Measurements from ENCODE around the gene CASP3. TPM values are rescaled to one million over a fixed set of nuclear protein-coding genes. Genes with fewer than 3 reads are reported as not detected.
"Not testable (repeated sequence)": the region's sequence is repeated elsewhere in the genome, so short reads cannot be mapped to it uniquely, and the experiment has no call there.

CASP3 gene
- polyA plus RNA-seq, 10 donors, result 36.8 to 52.6 (median 41.9) TPM

DNA sequence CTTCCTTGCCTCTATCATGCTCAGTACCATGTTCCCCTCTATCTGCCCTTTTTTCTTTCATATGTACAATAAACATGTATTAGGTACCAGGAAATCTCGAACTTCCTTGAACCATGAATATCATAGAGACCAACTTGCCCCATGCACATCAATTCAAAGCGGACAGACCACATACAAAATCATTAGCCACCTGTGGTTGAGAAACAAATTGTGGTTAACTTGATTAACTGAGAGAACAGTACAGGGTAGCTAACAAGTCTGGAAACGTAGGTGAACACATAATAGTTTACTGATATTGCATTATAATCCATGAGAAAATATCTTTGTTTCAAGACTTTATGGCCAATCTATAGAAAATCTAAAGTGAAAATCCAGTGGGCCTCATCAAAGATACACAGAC, 8.2 kb downstream of the CASP3 start:
- no peak for DNase-seq

DNA sequence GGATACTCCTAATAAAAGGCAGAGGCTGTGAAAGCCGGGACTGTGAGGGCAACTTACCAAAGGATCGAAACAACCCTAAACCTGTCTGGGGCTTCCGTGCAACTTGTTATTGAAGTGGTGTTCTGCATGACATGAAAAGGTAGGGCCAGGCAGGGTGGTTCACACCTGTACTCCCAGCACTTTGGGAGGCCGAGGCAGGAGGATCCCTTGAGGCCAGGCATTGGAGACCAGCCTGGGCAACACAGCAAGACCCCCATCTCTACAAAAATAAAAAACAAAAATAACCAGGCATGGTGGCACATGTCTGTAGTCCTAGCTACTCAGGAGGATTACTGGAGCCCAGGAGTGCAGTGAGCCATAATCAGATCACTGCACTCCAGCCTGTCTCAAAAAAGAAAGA, 12.3 kb downstream of the CASP3 start:
- no peak for DNase-seq

DNA sequence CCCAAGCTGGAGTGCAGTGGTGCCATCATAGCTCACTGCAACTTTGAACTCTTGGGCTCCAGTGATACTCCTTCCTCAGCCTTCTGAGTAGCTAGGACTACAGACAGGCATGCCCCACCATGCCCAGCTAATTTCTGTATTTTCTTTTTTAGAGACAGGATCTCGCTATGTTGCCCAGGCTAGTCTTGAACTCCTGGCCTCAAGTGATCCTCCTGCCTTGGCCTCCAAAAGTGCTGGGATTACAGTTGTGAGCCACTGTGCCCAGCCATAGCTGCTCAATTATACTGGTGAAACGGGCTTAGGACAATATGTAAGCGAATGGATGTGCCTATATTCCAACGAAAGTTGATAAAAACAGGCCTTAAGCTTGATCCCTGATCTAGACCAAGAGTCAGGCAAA, 13.1 kb downstream of the CASP3 start:
- DNase-seq, result no peak

DNA sequence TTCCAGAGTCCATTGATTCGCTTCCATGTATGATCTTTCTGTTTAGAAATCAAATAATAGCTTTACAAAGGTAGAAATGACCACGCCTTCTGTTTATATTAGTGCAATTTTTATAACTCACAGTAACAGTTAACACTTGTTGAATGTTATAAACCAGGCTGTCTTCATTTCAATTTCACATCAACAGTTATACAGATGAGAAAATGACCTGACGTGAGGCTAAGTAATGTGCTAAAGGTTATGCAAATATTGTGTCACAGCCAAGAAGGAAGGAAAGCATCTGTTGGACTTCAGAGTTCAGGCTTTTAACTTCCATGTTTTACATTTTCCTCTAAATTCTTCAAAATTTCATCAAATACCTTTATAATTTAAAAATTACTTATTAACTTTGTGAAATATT, 13.9 kb downstream of the CASP3 start:
- no peak for DNase-seq

DNA sequence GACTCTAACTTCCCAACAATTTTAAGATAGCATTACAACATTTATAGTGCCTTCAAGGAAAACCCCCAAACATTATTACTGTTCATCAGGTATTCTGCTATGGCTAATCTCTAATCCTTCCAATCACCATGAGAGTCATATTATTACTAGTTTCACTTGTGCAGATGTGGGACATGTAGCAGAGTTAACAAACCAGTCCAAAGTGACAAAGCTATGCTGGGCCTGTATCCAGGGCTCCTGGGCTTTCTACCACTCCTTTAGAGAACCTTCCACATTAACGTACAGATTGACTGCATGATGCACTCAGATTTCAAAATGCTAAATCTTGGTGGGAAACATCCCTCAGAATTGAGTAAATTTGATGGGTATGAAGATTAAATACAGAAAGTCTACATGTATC, 16.4 kb downstream of the CASP3 start:
- no peak for DNase-seq

DNA sequence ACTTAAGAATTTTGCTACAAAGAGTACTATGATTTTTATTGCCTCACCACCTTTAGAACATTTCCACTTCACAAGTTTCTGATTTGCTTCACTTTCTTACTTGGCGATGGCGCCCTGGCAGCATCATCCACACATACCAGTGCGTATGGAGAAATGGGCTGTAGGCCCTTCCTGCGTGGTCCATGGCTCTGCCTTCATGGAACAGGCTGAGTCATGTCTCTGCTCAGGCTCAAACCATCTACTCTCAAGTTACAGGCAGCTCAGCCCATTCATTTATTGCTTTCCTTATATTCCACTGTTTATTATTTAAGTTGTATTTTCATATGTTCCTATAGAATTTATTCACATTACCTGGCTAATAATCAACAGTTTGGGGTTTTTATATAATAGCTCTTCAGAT, 21.1 kb downstream of the CASP3 start:
- no peak for DNase-seq

DNA sequence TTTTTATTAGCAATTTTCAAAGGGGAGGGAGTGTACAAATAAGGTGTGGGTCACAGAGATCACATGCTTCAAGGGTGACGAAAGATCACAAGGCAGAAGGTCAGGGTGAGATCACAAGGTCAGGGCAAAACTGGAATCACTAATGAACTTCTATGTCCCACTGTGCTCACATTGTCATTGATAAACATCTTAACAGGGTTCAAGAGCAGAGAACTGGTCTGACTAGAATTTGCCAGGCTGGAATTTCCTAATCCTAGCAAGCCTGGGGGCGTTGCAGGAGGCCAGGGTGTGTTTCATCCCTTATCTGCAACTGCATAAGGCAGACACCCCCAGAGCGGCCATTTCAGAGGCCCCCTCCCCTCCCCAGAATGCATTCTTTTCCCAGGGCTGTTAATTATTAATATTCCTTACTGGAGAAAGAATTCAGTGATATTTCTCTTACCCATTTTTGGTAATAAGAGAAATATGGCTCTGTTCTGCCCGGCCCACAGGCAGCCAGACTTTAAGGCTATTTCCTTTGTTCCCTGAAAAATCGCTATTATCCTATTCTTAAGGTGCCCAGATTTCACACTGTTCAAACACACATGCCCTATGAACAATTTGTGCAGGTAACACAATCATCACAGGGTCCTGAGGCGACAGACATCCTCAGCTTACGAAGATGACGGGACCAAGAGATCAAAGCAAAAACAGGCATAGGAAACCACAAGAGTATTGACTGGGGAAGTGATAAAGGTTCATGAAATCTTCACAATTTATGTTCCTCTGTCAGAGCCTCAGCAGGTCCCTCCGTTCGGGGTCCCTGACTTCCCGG, 23.3 kb downstream of the CASP3 start:
- not testable (repeated sequence) for DNase-seq

DNA sequence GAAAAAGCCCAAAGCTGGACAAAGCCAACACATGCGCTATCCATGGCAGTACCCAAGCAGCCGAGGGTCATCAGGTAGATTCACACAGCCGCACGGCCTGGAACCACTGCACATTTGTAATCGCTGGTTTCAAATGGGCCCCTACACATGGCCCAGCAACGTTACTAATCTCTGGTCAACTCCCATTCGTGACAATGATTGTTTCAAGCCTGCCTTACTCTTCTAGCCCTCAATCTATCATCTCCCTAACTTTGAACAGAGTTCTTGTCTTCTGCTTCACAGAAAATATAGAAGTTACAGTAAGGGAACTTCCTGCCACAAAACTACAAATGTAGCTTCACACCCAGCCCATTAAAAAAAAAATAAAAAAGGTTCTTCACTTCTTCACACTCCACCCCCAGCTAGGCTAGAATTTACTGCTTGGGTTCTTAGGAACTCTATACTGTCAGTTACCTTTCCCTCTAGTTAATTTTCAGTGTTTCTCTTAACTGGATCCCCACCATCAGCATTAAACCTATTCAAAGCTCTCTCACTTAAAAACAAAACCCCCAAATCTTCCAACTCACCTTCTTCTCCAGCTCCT, 24.2 kb downstream of the CASP3 start:
- no peak for DNase-seq

DNA sequence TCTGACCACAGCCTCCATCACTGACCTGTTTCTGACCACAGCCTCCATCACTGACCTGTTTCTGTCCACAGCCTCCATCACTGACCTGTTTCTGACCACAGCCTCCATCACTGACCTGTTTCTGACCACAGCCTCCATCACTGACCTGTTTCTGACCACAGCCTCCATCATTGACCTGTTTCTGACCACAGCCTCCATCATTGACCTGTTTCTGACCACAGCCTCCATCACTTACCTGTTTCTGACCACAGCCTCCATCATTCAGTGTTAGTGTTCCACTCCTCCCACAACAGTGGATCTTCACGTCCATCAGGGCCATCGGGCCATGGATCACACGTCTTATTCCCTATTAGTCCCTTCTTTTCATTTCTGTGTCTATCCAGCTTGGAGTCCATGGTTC, 24.7 kb downstream of the CASP3 start:
- not testable (repeated sequence) for DNase-seq

DNA sequence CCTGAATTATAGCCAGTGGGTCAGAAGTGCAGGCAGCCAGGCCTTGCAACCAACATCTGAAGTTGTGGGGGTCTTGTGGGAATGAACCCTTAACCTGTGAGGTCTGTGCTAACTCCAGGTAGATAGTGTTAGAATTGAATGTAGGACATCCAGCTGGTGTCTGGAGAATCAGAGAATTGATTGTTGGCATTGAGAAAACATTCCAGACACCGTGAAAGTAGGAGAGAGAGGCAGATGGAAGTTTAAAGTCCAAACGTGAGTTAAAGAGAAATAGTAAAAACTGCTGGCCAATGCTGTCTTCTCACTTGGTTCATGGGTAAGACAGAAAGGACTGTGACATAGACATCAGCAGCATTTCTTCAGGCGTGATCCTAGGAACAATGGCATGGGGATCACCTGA, 27.7 kb downstream of the CASP3 start:
- DNase-seq, result no peak

DNA sequence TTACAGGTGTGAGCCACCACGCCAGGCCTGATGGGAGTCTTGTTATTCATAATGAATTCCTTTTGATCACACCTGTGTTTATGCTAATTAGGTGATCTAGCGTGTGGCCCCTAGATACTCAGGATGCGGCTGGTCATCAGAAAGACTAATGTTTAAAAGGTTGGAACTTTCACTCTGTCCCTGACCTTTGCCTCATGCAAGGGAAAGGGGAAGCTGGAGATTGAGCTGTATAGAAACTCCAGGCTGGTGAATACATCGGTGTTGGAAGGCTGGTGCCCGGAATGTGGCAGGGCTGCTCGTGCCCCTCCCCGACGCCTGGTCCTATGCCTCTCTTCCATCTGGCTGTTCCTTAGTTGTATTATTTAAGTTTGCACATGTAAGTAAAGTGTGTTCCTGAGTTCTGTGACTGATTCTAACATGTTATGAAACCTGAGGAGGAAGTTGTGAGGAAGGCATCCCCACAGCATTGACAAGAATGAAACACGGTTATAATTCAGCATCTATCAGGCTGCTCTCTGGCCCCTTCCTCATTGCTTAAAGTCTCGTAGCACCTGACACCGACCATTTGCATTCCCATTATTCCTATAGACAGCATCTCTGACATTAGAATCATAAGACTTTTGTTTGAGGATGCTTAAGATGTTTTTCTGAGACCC, 28.9 kb downstream of the CASP3 start:
- no peak for DNase-seq

DNA sequence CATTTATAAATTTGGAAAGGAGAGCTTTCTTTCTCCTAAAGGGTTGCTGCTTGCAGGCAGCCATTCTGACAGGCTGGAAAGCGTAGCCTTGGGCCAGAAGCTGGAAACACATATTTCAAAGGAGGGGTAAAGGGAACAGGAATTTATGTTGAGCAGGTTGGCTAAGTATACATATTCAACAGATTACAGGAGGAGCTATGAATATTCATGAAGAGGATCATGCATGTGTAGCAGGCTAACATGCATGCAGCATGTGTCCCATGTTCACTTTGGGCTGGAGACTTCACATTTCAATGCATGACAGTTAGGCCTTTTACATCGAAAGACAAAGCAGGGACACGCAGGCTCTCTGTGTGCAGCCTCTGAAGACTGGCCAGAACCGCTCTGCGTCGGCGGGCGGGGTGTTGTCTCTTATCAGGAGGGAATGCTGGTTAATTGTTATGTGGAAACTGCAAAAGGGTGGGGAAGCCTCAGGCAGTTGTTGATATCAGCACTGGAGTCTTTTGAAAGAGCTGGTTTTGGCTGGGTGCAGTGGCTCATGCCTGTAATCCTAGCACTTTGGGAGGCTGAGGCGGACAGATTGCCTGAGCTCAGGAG, 31.5 kb downstream of the CASP3 start:
- peak in 1 of 3 donors; percentile 5 for DNase-seq

DNA sequence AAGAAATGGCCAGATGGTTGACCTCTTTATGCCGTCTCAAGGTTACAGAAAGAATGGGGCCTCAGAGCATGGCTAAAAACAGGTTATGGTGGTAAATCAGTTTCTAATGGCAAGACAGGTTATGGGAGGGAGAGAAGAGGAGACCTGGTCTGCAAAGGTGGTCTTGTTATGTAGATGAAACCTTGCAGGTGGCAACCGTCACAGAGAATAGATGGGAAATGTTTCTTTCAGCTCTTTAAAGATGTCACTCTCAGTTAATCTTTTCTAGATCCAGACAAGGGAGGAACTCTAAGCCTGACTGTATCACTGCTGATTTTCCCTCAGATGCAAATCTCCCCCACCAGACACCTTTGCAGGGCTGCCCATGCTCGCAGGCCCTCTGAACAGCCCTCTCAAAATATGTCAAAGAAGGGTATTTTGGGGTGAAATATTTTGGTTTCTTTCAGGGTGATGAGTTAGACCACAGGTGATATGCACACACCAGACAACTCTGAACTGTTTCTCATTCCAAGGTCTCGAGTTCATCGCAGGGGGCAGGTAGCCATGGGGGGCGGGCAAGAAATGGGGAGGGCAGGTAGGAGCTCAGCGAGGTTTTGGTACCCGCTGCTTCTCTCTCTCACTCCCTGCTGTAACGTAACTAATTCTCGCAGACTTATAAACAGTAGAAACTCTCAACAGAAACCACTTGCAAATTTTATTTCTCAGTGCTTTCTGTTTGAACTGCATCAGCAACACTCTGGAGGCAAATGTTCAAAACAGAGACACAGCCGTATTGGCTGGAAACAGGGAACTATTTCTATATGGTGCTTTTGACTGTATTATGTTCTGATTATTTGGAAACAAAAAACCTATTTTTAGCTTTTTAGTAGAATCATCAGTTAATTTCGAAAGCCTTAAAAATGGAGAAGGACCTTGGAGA, 32.4 kb downstream of the CASP3 start:
- no peak for DNase-seq

DNA sequence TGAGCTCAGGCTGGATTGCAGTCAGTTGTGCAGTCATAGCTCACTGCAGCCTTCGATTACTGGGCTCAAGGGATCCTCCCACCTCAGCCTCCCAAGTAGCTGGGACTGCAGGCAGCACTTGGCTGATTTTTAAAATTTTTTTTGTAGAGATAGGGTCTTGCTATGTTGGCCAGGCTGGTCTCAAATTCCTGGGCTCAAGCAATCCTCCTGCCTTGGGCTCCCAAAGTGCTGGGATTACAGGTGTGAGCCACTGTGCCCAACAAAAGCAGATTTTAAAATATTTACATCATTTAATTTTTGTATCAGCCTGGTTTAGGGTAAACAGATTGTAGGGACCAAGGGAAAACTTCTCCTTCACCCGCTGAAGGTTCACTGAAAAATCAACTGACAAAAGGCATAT, 33.1 kb downstream of the CASP3 start:
- not testable (repeated sequence) for DNase-seq

DNA sequence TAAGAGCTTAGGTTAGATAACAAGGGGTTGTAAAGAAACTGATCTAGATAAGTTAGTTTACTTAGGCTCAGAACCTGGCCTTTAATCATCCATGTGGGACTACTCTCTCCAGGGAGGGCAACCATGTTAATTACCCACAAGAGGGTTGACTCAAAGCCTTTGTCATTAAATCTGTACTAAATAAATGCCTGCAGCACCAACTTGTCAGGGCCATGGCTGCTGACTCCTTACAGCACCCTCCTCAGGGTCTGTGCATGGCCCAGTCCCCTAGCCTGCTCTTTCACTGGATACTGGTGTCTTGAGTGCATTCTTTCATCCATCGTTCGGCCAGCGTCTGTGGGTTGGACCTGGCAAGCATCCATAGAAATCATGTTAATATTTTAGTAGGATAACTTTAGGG, 34.7 kb downstream of the CASP3 start:
- DNase-seq, result no peak

DNA sequence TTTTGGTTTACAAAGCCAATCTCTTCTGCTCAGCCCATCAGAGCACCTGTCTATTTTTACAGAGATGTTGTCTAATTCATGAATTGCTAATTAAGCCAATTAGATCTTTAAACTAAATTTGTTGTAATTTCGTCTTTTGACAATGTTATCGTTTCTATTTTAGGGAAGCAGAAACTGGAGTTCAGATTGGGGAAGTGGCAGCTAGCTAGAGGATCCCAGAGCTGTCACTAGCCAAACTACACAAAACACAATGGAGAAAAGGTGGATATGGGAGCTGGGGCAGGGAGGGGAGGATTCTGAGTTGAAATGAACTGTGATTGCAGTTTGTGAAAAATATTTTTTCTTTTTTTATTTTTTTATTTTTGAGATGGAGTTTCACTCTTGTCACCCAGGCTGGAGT, 35.8 kb downstream of the CASP3 start:
- DNase-seq, result no peak

DNA sequence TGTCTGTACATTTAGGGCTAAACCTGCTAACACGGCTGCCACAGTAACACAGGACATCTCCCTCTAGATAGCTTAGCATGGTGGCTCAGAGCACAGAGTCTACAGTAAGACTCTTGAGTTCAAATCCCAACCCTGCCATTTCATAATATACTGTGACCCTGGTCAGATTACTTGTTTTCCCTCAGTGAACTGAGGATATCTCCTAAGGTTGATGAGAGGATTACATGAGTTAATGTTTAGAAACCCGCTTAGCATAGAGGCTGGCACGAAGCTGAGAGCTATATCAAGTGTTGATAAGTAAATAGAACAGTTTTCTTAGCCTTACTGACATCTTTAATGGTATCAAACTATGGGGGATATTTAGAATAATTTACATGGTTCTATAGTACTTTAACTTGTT, 37.2 kb downstream of the CASP3 start:
- no peak for DNase-seq

DNA sequence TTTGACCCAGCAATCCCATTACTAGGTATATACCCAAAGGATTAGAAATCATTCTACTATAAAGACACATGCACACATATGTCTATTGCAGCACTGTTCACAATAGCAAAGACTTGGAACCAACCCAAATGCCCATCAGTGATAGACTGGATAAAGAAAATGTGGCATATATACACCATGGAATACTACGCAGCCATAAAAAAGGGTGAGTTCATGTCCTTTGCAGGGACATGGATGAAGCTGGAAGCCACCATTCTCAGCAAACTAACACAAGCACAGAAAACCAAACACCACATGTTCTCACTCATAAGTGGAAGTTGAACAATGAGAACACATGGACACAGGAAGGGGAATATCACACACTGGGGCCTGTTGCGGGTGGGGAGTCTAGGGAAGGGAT, 41.8 kb downstream of the CASP3 start:
- DNase-seq, result not testable (repeated sequence)

DNA sequence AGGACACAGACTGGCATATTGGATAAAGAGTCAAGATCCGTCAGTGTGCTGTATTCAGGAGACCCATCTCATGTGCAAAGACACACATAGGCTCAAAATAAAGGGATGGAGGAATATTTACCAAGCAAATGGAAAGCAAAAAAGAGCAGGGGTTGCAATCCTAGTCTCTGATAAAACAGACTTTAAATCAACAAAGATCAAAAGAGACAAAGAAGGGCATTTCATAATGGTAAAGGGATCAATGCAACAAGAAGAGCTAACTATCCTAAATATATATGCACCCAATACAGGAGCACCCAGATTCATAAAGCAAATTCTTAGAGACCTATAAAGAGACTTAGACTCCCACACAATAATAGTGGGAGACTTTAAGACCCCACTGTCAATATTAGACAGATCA, 46.4 kb downstream of the CASP3 start:
- not testable (repeated sequence) for DNase-seq

DNA sequence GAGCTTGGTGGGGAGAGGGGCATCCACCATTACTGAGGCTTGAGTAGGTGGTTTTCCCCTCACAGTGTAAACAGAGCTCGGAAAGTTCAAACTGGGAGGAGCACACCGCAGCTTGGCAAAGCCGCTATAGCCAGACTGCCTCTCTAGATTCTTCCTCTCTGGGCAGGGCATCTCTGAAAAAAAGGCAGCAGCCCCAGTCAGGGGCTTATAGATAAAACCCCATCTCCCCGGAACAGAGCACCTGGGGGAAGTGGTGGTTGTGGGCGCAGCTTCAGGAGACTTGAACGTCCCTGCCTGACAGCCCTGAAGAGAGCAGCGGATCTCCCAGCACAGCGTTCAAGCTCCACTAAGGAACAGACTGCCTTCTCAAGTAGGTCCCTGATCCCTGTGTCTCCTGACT, 48.3 kb downstream of the CASP3 start:
- not testable (repeated sequence) for DNase-seq

DNA sequence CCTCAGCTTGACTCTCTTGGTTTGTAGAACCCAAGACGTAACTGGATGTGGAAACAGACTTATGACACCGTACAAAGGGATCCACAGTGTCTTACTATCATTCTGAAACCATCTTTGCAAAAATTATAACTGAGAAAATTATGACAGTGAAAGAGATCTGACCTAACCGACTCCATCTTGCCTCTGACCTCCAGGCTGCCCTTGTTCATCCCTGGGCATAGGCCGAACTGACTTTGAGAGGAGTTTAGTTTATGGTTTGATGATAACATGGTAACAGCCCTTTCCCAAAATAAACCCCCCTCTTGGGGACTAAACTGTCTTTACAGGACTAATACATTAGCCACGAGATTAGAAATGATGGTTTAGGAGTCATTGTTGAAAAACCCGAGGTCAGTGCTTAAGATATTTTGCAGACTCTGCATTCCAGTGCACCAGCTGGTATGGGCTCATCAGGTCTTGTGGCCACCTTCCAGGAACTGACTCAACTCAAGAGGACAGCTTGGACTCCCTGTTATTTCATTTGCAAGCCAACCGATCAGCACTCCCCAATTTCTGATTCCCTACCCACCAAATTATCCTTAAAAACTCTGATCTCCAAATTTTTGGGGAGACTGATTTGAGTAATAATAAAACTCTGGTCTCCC, 49.6 kb downstream of the CASP3 start:
- DNase-seq, result peak in 1 of 3 donors; percentile 9
